ENCODE data around the gene QSOX2.

Gene QSOX2

DNA sequence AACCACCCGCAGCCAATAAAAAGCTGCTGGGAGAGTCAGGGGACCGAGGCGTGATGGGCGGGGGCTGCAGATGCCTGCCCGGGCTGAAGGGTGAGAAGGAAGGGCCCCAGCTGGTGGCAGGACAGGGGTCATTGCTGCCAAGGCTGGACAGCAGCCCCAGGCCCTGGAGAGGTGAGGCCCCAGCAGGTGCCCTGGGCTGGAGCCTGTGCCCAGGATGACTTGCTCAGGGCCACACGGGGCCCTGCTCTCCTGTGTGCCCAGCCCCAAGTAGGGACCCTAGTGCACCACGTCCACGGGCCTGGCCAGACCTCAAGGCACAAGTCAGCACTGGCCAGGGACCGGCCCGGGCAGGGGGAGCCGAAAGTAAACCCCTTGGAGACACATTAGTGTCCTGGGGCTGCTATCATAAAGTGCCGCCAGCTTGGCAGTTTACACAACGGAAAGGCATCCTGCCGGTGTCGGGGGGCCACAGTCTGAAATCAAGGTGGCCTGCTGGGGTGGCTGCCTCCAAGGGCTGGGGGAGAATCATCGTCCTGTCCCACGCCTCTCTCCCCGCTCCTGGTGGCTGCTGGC, 62.7 kb downstream of the QSOX2 start:
- Mint-ChIP-seq H3K27me3 (peaks cover 68% of the 10 kb centered on the region), H3K27ac (no peak overlapping the region), H3K4me1 (no peaks in the 10 kb centered on the region), H3K36me3 (no peaks in the 10 kb centered on the region), H3K9me3 (no peaks in the 10 kb centered on the region), H3K4me3 (no peak overlapping the region)
- no peak for ATAC-seq

DNA sequence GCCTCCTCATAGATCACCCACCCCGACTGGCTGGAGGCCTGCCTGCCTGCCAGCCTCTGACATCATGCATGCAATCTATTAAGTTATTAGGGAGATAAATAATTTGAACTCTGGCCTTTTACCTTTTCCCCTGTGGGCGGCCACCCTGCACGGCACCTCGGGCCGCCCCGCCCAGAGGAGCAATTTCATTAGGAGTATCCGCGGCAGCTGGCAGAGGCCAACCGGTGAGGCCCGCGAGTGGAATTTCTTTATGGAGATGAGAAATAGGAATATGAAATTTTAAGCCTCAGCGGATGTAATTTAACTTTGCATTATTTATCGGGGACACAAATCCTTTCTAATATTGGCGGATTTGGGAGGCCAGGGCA, 63.2 kb downstream of the QSOX2 start:
- Mint-ChIP-seq H3K27ac (no peak overlapping the region), H3K4me1 (no peaks in the 10 kb centered on the region), H3K36me3 (no peaks in the 10 kb centered on the region), H3K9me3 (no peaks in the 10 kb centered on the region), H3K27me3 (peaks cover 68% of the 10 kb centered on the region), H3K4me3 (no peak overlapping the region)
- no peak for ATAC-seq

DNA sequence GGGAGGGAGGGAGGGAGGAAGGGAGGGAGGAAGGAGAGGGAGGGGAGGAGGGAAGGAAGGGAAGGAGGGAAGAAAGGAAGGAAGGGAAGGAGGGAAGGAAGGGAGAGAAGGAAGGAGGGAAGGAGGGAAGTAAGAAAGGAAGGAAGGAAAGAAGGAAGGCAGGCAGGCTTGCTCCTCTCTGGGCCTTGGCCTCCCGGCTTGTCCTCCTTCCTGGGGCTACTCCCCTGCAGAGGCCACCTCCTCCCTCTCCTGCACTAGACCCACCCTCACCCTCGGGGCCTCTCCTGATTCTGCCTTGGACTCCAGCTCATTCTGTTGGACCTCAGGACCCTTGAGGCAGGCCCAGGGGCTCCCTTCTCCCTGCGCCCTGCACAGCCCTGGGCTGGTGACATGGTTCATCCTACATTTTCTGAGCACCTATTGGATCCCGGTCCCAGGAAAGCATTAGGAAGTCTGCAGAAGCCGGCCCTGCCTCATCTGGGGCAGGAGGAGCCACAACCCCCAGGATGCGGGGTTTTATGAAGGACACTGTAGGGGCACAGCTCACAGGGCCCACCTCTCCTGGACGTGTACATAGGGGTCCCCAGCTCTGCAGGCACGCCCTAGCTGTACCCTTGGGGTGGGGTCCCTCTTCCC, 63.7 kb downstream of the QSOX2 start:
- Mint-ChIP-seq H3K27me3 (peaks cover 68% of the 10 kb centered on the region), H3K9me3 (no peaks in the 10 kb centered on the region), H3K4me3 (no peak overlapping the region), H3K4me1 (no peaks in the 10 kb centered on the region), H3K27ac (peak overlapping the region; percentile 44), H3K36me3 (no peaks in the 10 kb centered on the region)
- no peak for ATAC-seq

DNA sequence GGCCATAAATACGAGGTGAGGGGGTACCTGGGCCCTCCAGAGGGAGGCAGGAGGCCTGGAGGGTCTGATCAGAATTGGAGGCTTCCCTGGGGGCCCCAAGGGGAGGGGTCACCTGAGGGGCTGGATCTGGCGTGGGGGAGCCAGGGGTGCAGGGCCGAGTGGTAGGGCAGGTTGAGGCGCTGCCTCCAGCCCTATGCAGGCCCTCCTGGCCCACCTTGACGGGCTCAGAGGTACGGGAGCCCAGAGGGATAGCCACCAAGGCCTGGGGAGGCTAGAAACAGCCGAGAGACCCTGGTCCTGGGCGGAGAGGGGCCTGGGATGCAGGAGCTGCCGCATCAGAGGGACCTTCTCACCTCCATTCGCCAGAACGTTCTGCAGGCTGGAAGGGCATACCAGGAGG, 65.0 kb downstream of the QSOX2 start:
- Mint-ChIP-seq H3K36me3 (no peaks in the 10 kb centered on the region), H3K4me1 (no peaks in the 10 kb centered on the region), H3K27ac (no peak overlapping the region), H3K9me3 (no peaks in the 10 kb centered on the region), H3K27me3 (peaks cover 60% of the 10 kb centered on the region), H3K4me3 (no peak overlapping the region)
- ATAC-seq = no peak

DNA sequence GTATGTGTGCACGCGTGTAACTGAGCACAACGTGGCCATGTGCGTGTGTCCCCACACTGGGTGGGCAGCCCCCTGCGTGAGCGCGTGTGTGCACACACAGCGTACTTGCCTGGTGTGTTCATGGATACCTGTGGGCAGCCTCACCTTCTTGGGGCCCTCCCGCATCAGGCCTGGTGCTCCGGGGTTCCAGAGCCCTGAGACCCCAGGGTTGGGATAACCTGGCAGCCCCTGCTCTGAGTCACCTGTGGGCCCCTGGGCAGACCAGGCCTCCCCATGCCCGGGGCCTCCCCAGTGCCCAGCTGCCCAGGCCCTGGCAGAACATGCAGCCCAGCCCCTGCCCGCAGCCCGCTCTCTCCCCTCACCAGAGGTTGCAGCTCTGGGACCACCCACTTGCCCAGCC, 65.9 kb downstream of the QSOX2 start:
- Mint-ChIP-seq H3K27ac (no peak overlapping the region), H3K4me1 (no peaks in the 10 kb centered on the region), H3K4me3 (no peak overlapping the region), H3K36me3 (no peaks in the 10 kb centered on the region), H3K27me3 (peaks cover 51% of the 10 kb centered on the region), H3K9me3 (no peaks in the 10 kb centered on the region)
- no peak for ATAC-seq

DNA sequence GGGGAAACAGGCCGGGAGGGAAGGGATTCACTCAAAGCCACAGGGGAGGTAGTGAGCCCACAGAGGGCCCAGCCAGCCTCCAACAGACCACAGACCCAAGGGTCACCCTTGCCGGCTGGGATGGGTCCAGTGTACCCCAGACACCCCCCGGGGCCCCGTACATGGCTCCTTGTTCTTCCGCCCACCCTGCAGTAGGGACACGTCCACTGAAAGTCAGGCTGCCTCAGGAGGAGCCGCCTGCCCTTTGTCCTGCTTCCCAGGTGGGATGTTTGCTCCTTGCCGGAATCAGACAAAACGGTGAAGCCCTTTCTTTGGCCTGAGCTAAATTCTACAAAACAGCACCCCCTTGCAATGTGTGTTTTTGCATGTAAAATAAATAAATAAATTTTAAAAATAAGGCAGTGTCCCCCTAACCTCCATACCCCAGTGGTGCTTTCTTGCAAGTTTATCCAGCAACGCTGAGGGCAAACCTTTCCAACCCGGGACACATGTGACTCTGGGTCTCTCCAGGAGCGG, 66.5 kb downstream of the QSOX2 start:
- H3K36me3 Mint-ChIP-seq = no peaks in the 10 kb centered on the region
- ATAC-seq = no peak
- H3K4me3 Mint-ChIP-seq = no peak overlapping the region
- no peaks in the 10 kb centered on the region for H3K9me3 Mint-ChIP-seq
- peaks cover 46% of the 10 kb centered on the region for H3K27me3 Mint-ChIP-seq
- H3K4me1 Mint-ChIP-seq = no peaks in the 10 kb centered on the region
- no peak overlapping the region for H3K27ac Mint-ChIP-seq

DNA sequence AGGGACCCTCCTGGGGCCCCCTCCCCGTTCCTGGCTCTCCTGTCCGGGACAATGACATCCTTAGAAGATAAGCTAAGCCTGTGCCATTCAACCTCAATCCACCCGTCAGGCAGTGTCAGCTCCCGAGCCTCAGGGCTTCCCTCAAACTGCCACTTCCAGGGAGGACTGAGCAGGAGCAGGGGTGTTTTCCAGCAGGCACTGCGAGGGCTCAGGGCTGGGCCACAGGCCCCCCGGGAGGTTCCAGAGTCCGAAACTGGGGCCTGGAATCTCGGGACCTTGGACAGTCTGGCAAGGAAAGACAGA, 66.9 kb downstream of the QSOX2 start:
- Mint-ChIP-seq H3K4me1 (no peaks in the 10 kb centered on the region), H3K4me3 (no peak overlapping the region), H3K27ac (no peak overlapping the region), H3K27me3 (peaks cover 46% of the 10 kb centered on the region), H3K36me3 (no peaks in the 10 kb centered on the region), H3K9me3 (no peaks in the 10 kb centered on the region)
- no peak for ATAC-seq

DNA sequence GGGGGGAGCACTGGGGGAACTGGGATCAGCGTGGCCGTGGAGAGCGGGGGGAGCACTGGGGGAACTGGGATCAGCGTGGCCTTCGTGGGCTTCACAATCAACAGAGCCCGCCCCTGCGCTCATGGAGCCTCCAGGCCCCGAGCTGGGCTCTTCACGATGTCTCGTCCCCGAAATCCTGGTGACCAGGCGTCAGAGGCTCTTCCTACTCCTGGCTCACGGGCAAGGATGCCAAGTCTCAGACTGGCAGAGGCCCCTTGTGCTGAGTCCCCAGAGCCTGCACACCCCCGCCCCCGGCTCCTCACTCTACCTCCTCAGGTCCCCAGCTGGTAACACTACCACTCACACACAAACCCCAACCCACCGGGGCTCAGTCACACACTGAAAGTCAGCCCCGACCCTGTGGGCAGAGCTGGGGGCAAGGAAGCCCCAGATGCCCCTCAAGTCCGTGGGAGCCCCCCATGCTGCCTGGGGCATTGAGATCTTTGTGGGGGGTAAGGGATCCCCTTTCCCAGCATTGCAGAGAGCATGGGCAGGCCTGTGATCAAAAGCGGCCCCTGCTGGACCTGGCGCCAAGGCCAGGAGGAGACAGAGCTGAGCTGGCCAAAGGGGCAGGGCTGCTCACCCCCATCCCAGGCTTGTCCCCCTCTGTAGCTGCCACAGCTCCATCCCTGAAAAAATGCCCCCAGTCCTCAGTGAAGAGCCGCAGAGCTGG, 67.4 kb downstream of the QSOX2 start:
- Mint-ChIP-seq H3K4me1 (no peaks in the 10 kb centered on the region), H3K27ac (no peak overlapping the region), H3K36me3 (no peaks in the 10 kb centered on the region), H3K9me3 (no peaks in the 10 kb centered on the region), H3K27me3 (peaks cover 42% of the 10 kb centered on the region), H3K4me3 (no peak overlapping the region)
- ATAC-seq = peak; percentile 39

DNA sequence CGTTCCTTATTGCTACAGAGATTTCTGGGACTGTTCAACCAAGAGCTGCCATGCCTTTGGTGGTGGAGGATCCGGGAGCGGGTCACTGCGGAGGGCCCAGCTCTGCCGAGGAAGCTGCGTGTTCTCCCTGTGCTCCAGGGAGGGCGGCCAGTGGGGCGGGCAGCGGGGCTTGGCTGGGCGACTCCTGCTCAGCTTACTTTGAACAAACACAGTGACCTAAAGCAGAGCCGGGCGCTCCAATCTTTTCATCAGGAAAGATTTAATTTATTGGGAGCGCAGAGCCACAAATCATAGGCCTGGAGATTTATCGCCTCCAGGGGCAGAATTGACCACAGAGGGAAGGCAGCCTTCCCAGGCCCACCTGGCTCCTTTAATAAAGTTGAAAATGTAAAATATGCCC, 68.4 kb downstream of the QSOX2 start:
- H3K27ac Mint-ChIP-seq = no peak overlapping the region
- no peak for ATAC-seq
- H3K4me3 Mint-ChIP-seq = no peak overlapping the region
- H3K4me1 Mint-ChIP-seq = no peaks in the 10 kb centered on the region
- no peaks in the 10 kb centered on the region for H3K36me3 Mint-ChIP-seq
- H3K27me3 Mint-ChIP-seq = peaks cover 35% of the 10 kb centered on the region
- H3K9me3 Mint-ChIP-seq = no peaks in the 10 kb centered on the region

DNA sequence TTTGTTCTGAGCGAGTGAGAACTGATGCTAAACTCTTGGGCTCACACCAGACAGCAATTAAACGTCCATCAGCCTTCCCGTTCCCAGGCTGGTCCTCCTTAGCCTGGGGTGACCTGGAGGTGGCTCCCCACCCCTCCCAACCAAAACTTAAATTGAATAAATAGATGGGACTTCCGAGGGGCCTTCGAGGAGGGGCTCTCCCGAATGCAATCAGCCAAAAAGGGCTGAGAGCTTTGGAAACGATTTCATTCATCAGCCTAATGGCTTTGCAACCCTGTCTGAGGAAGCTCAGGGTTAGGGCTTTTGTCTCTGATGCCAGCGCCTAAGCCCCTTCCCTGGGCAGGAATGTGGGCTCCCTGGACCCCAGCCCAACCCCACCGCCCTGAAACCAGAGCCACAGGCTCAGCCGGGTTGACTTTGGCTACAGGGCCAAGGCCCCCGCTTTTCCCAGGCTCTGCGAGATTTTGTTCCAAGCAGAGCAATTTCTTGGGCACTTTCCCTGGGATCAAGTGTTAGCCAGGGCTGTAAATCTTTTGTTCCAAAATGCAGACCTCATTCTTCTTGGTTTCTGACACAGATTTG, 69.9 kb downstream of the QSOX2 start:
- Mint-ChIP-seq H3K27me3 (peaks cover 47% of the 10 kb centered on the region), H3K36me3 (no peaks in the 10 kb centered on the region), H3K4me3 (no peak overlapping the region), H3K4me1 (peaks cover 9% of the 10 kb centered on the region), H3K27ac (peak overlapping the region; percentile 30), H3K9me3 (no peaks in the 10 kb centered on the region)
- no peak for ATAC-seq

DNA sequence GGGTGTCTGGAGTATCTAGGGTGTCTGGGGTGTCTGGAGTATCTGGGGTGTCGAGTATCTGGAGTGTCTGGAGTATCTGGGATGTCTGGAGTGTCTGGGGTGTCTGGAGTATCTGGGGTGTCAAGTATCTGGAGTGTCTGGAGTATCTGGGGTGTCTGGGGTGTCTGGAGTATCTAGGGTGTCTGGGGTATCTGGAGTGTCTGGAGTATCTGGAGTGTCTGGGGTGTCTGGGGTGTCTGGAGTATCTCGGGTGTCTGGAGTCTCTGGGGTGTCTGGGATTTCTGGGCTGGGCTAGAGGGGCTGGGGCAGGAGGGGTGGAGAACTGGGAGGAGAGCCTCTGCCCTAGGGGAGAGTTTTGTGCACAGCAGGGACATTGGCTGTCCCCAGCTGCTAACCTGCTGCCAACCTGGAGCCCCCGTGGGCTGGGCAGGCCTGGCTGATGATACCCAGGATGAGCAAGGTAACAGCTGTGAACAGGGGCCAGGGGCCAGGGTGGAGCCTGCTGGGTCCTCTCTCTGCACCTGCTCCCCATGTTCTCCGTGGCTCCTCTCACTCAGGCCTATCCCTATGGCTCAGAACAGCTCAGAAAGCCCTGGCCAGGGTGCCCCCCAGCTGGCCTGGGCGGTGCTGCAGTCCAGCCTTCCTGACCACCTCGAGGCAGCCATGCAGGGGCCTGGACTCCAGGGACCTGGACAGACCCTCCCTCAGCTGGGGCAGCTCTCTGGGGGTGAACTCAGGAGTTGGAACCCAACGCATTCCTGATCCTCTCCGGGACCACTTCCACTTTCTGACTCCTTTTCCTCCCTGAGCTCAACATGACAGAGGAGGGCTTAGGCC, 70.6 kb downstream of the QSOX2 start:
- no peaks in the 10 kb centered on the region for H3K36me3 Mint-ChIP-seq
- no peak overlapping the region for H3K4me3 Mint-ChIP-seq
- no peaks in the 10 kb centered on the region for H3K9me3 Mint-ChIP-seq
- peak overlapping the region; percentile 30 for H3K27ac Mint-ChIP-seq
- peaks cover 54% of the 10 kb centered on the region for H3K27me3 Mint-ChIP-seq
- no peak for ATAC-seq
- peaks cover 15% of the 10 kb centered on the region for H3K4me1 Mint-ChIP-seq

DNA sequence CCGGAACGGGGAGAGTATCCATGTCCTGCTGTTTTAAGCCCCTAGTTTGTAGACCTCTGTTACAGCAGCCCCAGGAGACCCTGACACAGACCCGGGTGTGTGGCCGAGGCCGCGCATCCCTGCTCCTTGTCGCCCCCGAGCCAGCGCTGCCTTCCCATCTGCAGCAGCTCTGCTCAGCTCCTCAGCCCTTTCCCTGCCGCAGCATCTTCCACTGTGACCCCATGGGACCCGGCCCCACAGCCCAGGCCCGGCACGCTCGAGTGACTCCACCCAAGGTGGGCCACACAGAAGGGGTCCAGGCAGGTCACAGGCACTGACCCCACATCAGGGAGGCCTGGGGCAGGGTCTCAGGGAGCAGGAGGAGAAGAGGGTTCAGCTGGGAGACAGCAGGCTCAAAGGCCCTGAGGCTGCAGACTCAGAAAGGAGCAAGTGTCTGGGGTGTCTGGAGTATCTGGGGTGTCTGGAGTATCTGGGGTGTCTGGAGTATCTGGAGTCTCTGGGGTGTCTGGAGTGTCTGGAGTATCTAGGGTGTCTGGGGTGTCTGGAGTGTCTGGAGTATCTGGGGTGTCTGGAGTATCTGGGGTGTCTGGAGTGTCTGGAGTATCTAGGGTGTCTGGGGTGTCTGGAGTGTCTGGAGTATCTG, 71.8 kb downstream of the QSOX2 start:
- no peak overlapping the region for H3K27ac Mint-ChIP-seq
- H3K4me1 Mint-ChIP-seq = peaks cover 22% of the 10 kb centered on the region
- no peak for ATAC-seq
- no peak overlapping the region for H3K4me3 Mint-ChIP-seq
- H3K36me3 Mint-ChIP-seq = no peaks in the 10 kb centered on the region
- no peaks in the 10 kb centered on the region for H3K9me3 Mint-ChIP-seq
- peaks cover 60% of the 10 kb centered on the region for H3K27me3 Mint-ChIP-seq

DNA sequence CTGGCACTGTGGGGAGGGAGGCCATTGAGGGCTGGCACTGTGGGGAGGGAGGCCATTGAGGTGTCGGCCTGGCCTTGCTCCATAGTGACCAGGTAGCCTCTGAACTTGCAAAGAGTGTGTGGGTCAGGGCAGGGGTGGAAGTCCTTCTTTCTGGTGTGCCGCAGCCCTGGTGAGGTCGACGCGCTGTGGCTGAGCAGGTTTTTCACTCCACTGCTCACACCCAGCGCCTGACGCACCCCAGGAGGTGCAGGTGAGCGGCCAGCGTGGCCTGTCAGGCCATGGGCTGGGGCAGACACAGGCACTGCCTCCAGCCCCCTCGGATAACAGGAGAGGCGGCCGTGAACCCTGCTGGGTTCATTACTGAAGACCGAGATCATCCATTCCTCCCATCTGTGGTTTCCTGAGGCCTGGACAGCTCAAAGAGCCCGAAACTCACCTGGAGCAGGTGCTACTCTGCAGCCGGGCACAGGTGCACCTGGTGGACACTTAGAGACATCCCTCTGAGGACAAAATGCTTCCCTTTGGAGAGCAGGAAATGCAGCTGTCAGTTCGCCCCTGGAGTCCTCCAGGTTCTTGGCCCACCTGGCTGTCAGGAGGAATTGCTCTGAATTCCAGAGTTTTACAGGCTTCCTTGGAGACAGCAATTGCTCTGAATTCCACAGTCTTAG, 73.1 kb downstream of the QSOX2 start:
- H3K4me1 Mint-ChIP-seq = peaks cover 22% of the 10 kb centered on the region
- H3K4me3 Mint-ChIP-seq = no peak overlapping the region
- no peak overlapping the region for H3K27ac Mint-ChIP-seq
- H3K27me3 Mint-ChIP-seq = peaks cover 58% of the 10 kb centered on the region
- no peak for ATAC-seq
- no peaks in the 10 kb centered on the region for H3K9me3 Mint-ChIP-seq
- H3K36me3 Mint-ChIP-seq = no peaks in the 10 kb centered on the region

DNA sequence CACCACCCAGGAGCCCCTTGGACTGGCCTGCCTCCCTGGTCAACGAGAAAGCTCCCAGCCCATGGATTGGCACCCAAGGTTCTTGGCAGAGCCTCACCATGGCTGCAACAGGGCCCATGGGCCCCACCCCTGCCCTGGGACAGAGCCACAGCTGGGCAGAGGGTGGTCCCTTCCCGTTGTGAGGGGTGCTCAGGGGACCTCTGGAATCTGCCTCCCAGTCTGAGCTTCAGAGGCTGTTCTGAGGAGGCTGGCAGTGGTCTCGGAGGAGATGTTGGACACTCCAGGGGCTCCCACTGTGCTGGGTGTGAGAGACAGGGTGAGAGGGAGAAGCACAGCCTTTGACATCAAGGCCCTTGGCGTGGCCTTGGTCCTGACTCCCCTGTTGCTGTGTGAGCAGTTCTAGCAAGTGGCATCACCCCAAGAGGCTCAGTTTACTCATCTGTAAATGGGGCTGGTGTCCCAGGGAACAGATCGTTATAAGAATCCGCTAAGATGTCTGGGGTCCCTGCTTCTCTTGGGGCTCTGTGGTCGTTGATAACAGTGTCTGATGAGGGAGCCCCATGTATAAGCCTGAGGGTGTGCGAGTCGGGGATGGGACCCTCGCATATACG, 73.7 kb downstream of the QSOX2 start:
- Mint-ChIP-seq H3K4me1 (peaks cover 22% of the 10 kb centered on the region), H3K9me3 (no peaks in the 10 kb centered on the region), H3K36me3 (peaks cover under 1% of the 10 kb centered on the region), H3K27ac (peak overlapping the region; percentile 68), H3K4me3 (no peak overlapping the region), H3K27me3 (peaks cover 51% of the 10 kb centered on the region)
- ATAC-seq = no peak
